Endothelial cell of umbilical vein (primary cell): ENCODE results near the gene TRPT1. TPM values are rescaled to one million over a fixed set of nuclear protein-coding genes. Genes with fewer than 3 reads are reported as not detected.

ENCODE experiments used
- BruUV-seq: library from RNA; stranded (reverse); fragments of 400-500 nt; replicated peaks from 2 replicates; lab custom pipeline; 2021; lab: Mats Ljungman, UMichigan
- CTCF ChIA-PET: fragments of 300-600, 350-600 bp; sonication (Branson Sonifier 250); formaldehyde crosslinking; loops from one replicate; lab custom pipeline; 2021; ENCODE audit warnings: antibody characterized with exemption, inconsistent platforms; lab: Charles Lee
- POLR2A ChIA-PET: fragments of 300-600, 350-600 bp; sonication (Branson Sonifier 250); formaldehyde crosslinking; loops from one replicate; lab custom pipeline; 2021; ENCODE audit warnings: antibody characterized with exemption, inconsistent platforms; lab: Charles Lee
- DNase-seq: peaks from one replicate; pipeline ENCODE4 v3.0.0-alpha.2; 2011; ENCODE audit warnings: low read depth, low spot score
- FAIRE-seq: peaks from 2 replicates; lab custom pipeline; 2011; peaks lifted over from hg19 to GRCh38; lab: Jason Lieb, UNC
- H2AFZ ChIP-seq: 2 replicates; pipeline ENCODE4 v1.6.0; 2012; ENCODE audit warnings: low read depth, low read length, control low read depth, inconsistent platforms
- H3K27ac ChIP-seq: 2 replicates; pipeline ENCODE4 v1.5.1; 2011; ENCODE audit warnings: low read depth, mild to moderate bottlenecking, control low read depth, low read length, moderate library complexity; ENCODE audit not compliant: insufficient read depth
- H3K27me3 ChIP-seq, 2 experiments: 2 replicates each; pipeline versions ENCODE4 v1.6.0 to v1.6.1; 2011; ENCODE audit warnings: low read length in 2 of 2, mixed read lengths in 1 of 2; ENCODE audit not compliant: control insufficient read depth in 2 of 2, insufficient read depth in 2 of 2
- H3K36me3 ChIP-seq, 2 experiments: 2 replicates in 1 of 2; 3 replicates in 1 of 2; pipeline ENCODE4 v1.5.1; 2011; ENCODE audit warnings: low read length in 2 of 2, mild to moderate bottlenecking in 1 of 2, moderate library complexity in 1 of 2; ENCODE audit not compliant: control insufficient read depth in 2 of 2, insufficient read depth in 2 of 2; ENCODE audit errors: extremely low read depth in 1 of 2
- H3K4me1 ChIP-seq: 3 replicates; pipeline ENCODE4 v1.5.1; 2011; ENCODE audit warnings: mild to moderate bottlenecking, low read length; ENCODE audit not compliant: control insufficient read depth, insufficient read depth; ENCODE audit errors: extremely low read depth
- H3K4me2 ChIP-seq: 2 replicates; pipeline ENCODE4 v1.6.1; 2011; ENCODE audit warnings: low read length, control low read depth, mixed read lengths; ENCODE audit not compliant: insufficient read depth
- H3K4me3 ChIP-seq, 3 experiments: fragments of 200-600 bp in 1 of 3; sonication (generic), shearing (Covaris generic) in 1 of 3; replicated peaks in 1 of 3; 2 replicates each; pipeline ENCODE4 v1.5.1; 2011 to 2016; ENCODE audit warnings: control low read depth in 3 of 3, low read length in 3 of 3, mild to moderate bottlenecking in 2 of 3, inconsistent platforms in 1 of 3, low read depth in 1 of 3, moderate library complexity in 1 of 3; ENCODE audit not compliant: insufficient read depth in 1 of 3
- H3K79me2 ChIP-seq: 2 replicates; pipeline ENCODE4 v1.6.0; 2012; ENCODE audit warnings: low read length, inconsistent platforms; ENCODE audit not compliant: control insufficient read depth, insufficient read depth
- H3K9ac ChIP-seq: replicated peaks from 2 replicates; pipeline ENCODE3; 2011; ENCODE audit warnings: low read length, control low read depth; ENCODE audit not compliant: insufficient read depth; ENCODE audit errors: extremely low read depth
- H3K9me1 ChIP-seq: replicated peaks from 3 replicates; pipeline ENCODE4 v1.6.0; 2011; ENCODE audit warnings: mild to moderate bottlenecking, low read length; ENCODE audit not compliant: control insufficient read depth, insufficient read depth; ENCODE audit errors: extremely low read depth
- H3K9me3 ChIP-seq: replicated peaks from 2 replicates; pipeline ENCODE4 v1.5.1; 2012; ENCODE audit warnings: low read length, inconsistent platforms; ENCODE audit not compliant: control insufficient read depth, insufficient read depth
- H4K20me1 ChIP-seq: replicated peaks from 2 replicates; pipeline ENCODE3; 2011; ENCODE audit warnings: mild to moderate bottlenecking, low read length; ENCODE audit not compliant: control insufficient read depth, insufficient read depth; ENCODE audit errors: extremely low read depth
- CTCF ChIP-seq, 2 donors: IDR thresholded peaks; 1 replicate in 1 of 2; 2 replicates in 1 of 2; pipeline ENCODE4 v1.5.1; 2011; ENCODE audit warnings: low read length in 2 of 2, mild to moderate bottlenecking in 2 of 2, moderate library complexity in 2 of 2, control low read depth in 1 of 2, inconsistent platforms in 1 of 2, low read depth in 1 of 2; ENCODE audit not compliant: insufficient read depth in 1 of 2; ENCODE audit errors: extremely low read depth in 1 of 2
- EZH2 ChIP-seq: IDR thresholded peaks from 2 replicates; pipeline ENCODE4 v1.6.1; 2012; ENCODE audit warnings: borderline replicate concordance, low read depth, mild to moderate bottlenecking, moderate library complexity, low read length, inconsistent platforms; ENCODE audit not compliant: severe bottlenecking
- FOS ChIP-seq: IDR thresholded peaks from 2 replicates; pipeline ENCODE4 v1.6.1; 2011; ENCODE audit warnings: mild to moderate bottlenecking, low read length, moderate library complexity, borderline replicate concordance; ENCODE audit not compliant: insufficient read depth
- GATA2 ChIP-seq: IDR thresholded peaks from 2 replicates; pipeline ENCODE4 v1.7.0; 2011; ENCODE audit warnings: low read depth, mild to moderate bottlenecking, moderate library complexity, mixed read lengths, low read length; ENCODE audit not compliant: insufficient read length, insufficient read depth
- JUN ChIP-seq: IDR thresholded peaks from 2 replicates; pipeline ENCODE4 v1.6.1; 2011; ENCODE audit warnings: borderline replicate concordance, low read depth; ENCODE audit not compliant: insufficient read length, insufficient read depth
- MAX ChIP-seq: IDR thresholded peaks from 2 replicates; pipeline ENCODE4 v1.6.1; 2011; ENCODE audit not compliant: insufficient read depth, insufficient read length
- MYC ChIP-seq: IDR thresholded peaks from one replicate; pipeline ENCODE4 v1.6.1; 2011; ENCODE audit warnings: mild to moderate bottlenecking, low read depth, low read length
- POLR2A ChIP-seq: IDR thresholded peaks from 2 replicates; pipeline ENCODE4 v1.6.1; 2012; ENCODE audit warnings: low read depth, mild to moderate bottlenecking, control low read depth, low read length
- POLR2AphosphoS5 ChIP-seq: IDR thresholded peaks from 2 replicates; pipeline ENCODE4 v1.6.1; 2012; ENCODE audit warnings: low read depth, mild to moderate bottlenecking, control low read depth, low read length, moderate library complexity; ENCODE audit not compliant: insufficient read depth
- dilution Hi-C: fragments of 300-500 bp; cut with MboI; formaldehyde crosslinking; loops from one replicate; pipeline ENCODE4 v1.15.0; 2019; ENCODE audit warnings: low sequenced_read_pairs; ENCODE audit not compliant: extremely low pct_ligation_motif_present
- intact Hi-C: fragments of 100-400 bp; cut with micrococcal nuclease; formaldehyde crosslinking; loops from one replicate; pipeline ENCODE4 v1.10.0; 2022
- polyA plus RNA-seq, 4 experiments: library from polyadenylated mRNA; depleted of rRNA in 3 of 4; stranded (reverse) in 3 of 4; unstranded in 1 of 4; fragments of >200 nt; gene quantifications; 2 replicates each; pipeline versions ENCODE4 v1.2.1 to v1.2.3, GENCODE V29; 2011 to 2012; ENCODE audit warnings: missing spikeins in 1 of 4
- total RNA-seq: library from RNA; stranded (reverse); gene quantifications from 2 replicates; pipeline ENCODE4 v1.2.3, GENCODE V29; 2021

The TRPT1 gene
- total and polyA plus RNA-seq, 2 donors (not counting 3 experiments of a cell fraction or from before 2014, with no cell fraction given), result 26.2 to 56.6 TPM

GRCh38 chr11:64259533-64260067, 33.6 kb upstream of the TRPT1 start:
- DNase-seq (no peak), FAIRE-seq (no peak)
- BruUV-seq, result no TSS peak
- H2AFZ ChIP-seq, result no peak overlapping the region
- peaks cover 15% of the 10 kb centered on the region for H3K4me1 ChIP-seq
- no peaks in the 10 kb centered on the region for H3K9me1 ChIP-seq
- CTCF ChIA-PET, result no interaction called here
- H3K4me3 ChIP-seq, result no peak overlapping the region
- peaks cover 18 to 44% of the 10 kb centered on the region in 2 experiments for H3K36me3 ChIP-seq
- dilution Hi-C loops, result no loop called here
- no peak for TF ChIP-seq FOS
- no peak for TF ChIP-seq CTCF (IDR thresholded peaks at IDR 0.05; ENCODE audit: extremely low read depth in 1 of 2, insufficient read depth in 1 of 2, low read depth in 1 of 2, low read length in 2 of 2)
- no peak for TF ChIP-seq POLR2AphosphoS5
- no peak for TF ChIP-seq MYC
- TF ChIP-seq GATA2, result no peak
- TF ChIP-seq MAX, result no peak
- TF ChIP-seq JUN, result no peak
- no peak for TF ChIP-seq EZH2
- TF ChIP-seq POLR2A, result no peak
- peaks cover 3% of the 10 kb centered on the region for H3K79me2 ChIP-seq
- no peaks in the 10 kb centered on the region for H3K27me3 ChIP-seq
- H3K9ac ChIP-seq, result no peak overlapping the region
- H3K4me2 ChIP-seq, result no peak overlapping the region
- H4K20me1 ChIP-seq, result no peaks in the 10 kb centered on the region
- no peak overlapping the region for H3K27ac ChIP-seq
- no peaks in the 10 kb centered on the region for H3K9me3 ChIP-seq
- intact Hi-C loops, result no loop called here
- POLR2A ChIA-PET, result no interaction called here
